Vagina (tissue), 2 donors: ENCODE results near the gene ABHD16B.

Experiments
- POLR2AphosphoS5 ChIP-seq, 2 donors: sonication (generic); formaldehyde crosslinking; IDR thresholded peaks; one replicate each; pipeline ENCODE4 v1.9.0; 2017; ENCODE audit warnings: antibody characterized with exemption in 2 of 2, mild to moderate bottlenecking in 2 of 2, low read depth in 1 of 2; ENCODE audit not compliant: insufficient read depth in 1 of 2
- TF ChIP-seq, protein P1 (sequence below), 3 experiments: fragments of 450-650 bp in 2 of 3; fragments of 200-600 bp in 1 of 3; sonication (generic) in 1 of 3; IDR thresholded peaks; one replicate each; pipeline ENCODE4 v1.5.1; 2017 to 2019; ENCODE audit warnings: antibody characterized with exemption in 3 of 3, mild to moderate bottlenecking in 2 of 3, moderate library complexity in 2 of 3

DNA sequence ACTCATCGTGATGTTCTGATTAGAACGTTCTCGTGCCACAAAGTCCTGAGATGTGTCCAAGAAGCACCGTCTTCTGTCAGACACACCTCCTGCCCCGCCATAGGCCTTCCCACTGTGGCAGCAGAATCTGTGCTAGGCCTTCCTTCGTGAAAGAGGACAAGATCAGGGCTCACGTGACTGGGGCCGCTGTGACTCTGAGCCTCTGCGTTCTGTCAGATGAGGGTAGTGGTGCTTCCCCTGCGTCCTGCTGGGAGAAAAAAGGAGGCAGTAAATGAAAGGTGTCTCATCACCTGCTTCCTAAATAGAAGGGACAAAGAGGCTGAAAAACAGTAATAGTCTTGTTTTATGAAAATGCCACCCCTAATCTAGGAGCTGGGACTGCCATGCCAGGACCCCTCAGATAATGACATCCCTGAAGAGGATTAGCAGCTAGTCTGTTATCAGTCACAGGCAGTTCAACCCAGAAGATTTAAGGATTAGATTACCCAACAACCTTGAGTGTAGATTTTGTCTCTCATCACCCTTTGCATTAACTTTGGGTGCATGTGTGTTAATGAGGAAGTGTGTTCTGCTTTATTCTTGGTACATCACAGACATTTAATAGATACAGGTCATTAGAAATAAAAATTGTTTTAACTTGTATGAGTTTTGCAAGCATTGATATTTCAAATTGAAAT, 37.7 kb downstream of the ABHD16B start:
- no peak for TF ChIP-seq POLR2AphosphoS5 (IDR thresholded peaks at IDR 0.05; ENCODE audit: insufficient read depth in 1 of 2, low read depth in 1 of 2)
- TF ChIP-seq, protein P1, sequence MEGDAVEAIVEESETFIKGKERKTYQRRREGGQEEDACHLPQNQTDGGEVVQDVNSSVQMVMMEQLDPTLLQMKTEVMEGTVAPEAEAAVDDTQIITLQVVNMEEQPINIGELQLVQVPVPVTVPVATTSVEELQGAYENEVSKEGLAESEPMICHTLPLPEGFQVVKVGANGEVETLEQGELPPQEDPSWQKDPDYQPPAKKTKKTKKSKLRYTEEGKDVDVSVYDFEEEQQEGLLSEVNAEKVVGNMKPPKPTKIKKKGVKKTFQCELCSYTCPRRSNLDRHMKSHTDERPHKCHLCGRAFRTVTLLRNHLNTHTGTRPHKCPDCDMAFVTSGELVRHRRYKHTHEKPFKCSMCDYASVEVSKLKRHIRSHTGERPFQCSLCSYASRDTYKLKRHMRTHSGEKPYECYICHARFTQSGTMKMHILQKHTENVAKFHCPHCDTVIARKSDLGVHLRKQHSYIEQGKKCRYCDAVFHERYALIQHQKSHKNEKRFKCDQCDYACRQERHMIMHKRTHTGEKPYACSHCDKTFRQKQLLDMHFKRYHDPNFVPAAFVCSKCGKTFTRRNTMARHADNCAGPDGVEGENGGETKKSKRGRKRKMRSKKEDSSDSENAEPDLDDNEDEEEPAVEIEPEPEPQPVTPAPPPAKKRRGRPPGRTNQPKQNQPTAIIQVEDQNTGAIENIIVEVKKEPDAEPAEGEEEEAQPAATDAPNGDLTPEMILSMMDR (IDR thresholded peaks at IDR 0.05): no peak
